Keratinocyte (primary cell): ENCODE measurements around the gene ZNF653. TPM values are rescaled to one million over a fixed set of nuclear protein-coding genes. Genes with fewer than 3 reads are reported as not detected.

Experiments
- DNase-seq: peaks from one replicate; pipeline ENCODE4 v3.0.0-alpha.2; 2011; ENCODE audit warnings: low read depth, missing footprints, low spot score
- FAIRE-seq: peaks from 2 replicates; lab custom pipeline; 2011; peaks lifted over from hg19 to GRCh38; lab: Jason Lieb, UNC
- H2AFZ ChIP-seq: 2 replicates; pipeline ENCODE4 v1.6.0; 2012; ENCODE audit warnings: low read length, control low read depth, inconsistent platforms; ENCODE audit not compliant: control insufficient read depth
- H3K27ac ChIP-seq: 2 replicates; pipeline ENCODE4 v1.5.1; 2011; ENCODE audit warnings: low read length; ENCODE audit not compliant: control insufficient read depth, insufficient read depth
- H3K27me3 ChIP-seq: 3 replicates; pipeline ENCODE4 v1.6.0; 2011; ENCODE audit warnings: low read length; ENCODE audit not compliant: control insufficient read depth, insufficient read depth; ENCODE audit errors: extremely low read depth
- H3K36me3 ChIP-seq, 2 experiments: 2 replicates in 1 of 2; 3 replicates in 1 of 2; pipeline ENCODE4 v1.5.1; 2011; ENCODE audit warnings: low read length in 2 of 2, mild to moderate bottlenecking in 1 of 2; ENCODE audit not compliant: control insufficient read depth in 2 of 2, insufficient read depth in 2 of 2; ENCODE audit errors: extremely low read depth in 1 of 2
- H3K4me1 ChIP-seq: 3 replicates; pipeline ENCODE4 v1.5.1; 2011; ENCODE audit warnings: low read length; ENCODE audit not compliant: control insufficient read depth, insufficient read depth; ENCODE audit errors: extremely low read depth
- H3K4me2 ChIP-seq: 3 replicates; pipeline ENCODE4 v1.6.0; 2011; ENCODE audit warnings: low read depth, low read length; ENCODE audit not compliant: control insufficient read depth, insufficient read depth; ENCODE audit errors: extremely low read depth
- H3K4me3 ChIP-seq, 3 experiments: fragments of 200-600 bp in 1 of 3; sonication (generic) in 1 of 3; 2 replicates in 2 of 3; 3 replicates in 1 of 3; pipeline ENCODE4 v1.5.1; 2011 to 2016; ENCODE audit warnings: low read length in 3 of 3, mild to moderate bottlenecking in 3 of 3, control low read depth in 2 of 3, inconsistent platforms in 1 of 3, low read depth in 1 of 3, mixed read lengths in 1 of 3, mixed run types in 1 of 3, moderate library complexity in 1 of 3; ENCODE audit not compliant: control insufficient read depth in 2 of 3, insufficient read depth in 2 of 3; ENCODE audit errors: extremely low read depth in 1 of 3
- H3K79me2 ChIP-seq: 2 replicates; pipeline ENCODE4 v1.6.0; 2012; ENCODE audit warnings: low read length; ENCODE audit not compliant: control insufficient read depth, insufficient read depth
- H3K9ac ChIP-seq: 3 replicates; pipeline ENCODE4 v1.6.0; 2011; ENCODE audit warnings: low read length; ENCODE audit not compliant: control insufficient read depth, insufficient read depth; ENCODE audit errors: extremely low read depth
- H3K9me1 ChIP-seq: 3 replicates; pipeline ENCODE4 v1.6.0; 2011; ENCODE audit warnings: low read length; ENCODE audit not compliant: control insufficient read depth, insufficient read depth; ENCODE audit errors: extremely low read depth
- H3K9me3 ChIP-seq: 2 replicates; pipeline ENCODE4 v1.5.1; 2012; ENCODE audit warnings: low read depth, low read length; ENCODE audit not compliant: control insufficient read depth
- H4K20me1 ChIP-seq: 3 replicates; pipeline ENCODE4 v1.6.0; 2011; ENCODE audit warnings: low read length; ENCODE audit not compliant: control insufficient read depth, insufficient read depth; ENCODE audit errors: extremely low read depth
- EZH2 ChIP-seq: IDR thresholded peaks from one replicate; pipeline ENCODE4 v1.6.1; 2012; ENCODE audit warnings: inconsistent platforms, mild to moderate bottlenecking, low read length, moderate library complexity
- dilution Hi-C: fragments of 300-500 bp; cut with MboI; formaldehyde crosslinking; loops from one replicate; pipeline ENCODE4 v1.7.0; 2020; ENCODE audit warnings: low sequenced_read_pairs; ENCODE audit not compliant: extremely low pct_ligation_motif_present
- polyA plus RNA-seq, 5 experiments: library from polyadenylated mRNA; depleted of rRNA in 3 of 5; stranded (reverse) in 3 of 5; stranded (forward) in 1 of 5; unstranded in 1 of 5; fragments of >200 nt; gene quantifications; 1 replicate in 1 of 5; 2 replicates in 3 of 5; 3 replicates in 1 of 5; pipeline versions ENCODE4 v1.2.1 to v1.2.3, GENCODE V29; 2011 to 2012; ENCODE audit warnings: missing spikeins in 2 of 5, low read depth in 1 of 5, low replicate concordance in 1 of 5
- TF ChIP-seq, protein P1 (sequence below), 3 experiments: IDR thresholded peaks in 1 of 3; conservative IDR thresholded peaks in 1 of 3; optimal IDR thresholded peaks in 1 of 3; 2 replicates in 2 of 3; 3 replicates in 1 of 3; pipeline versions ENCODE3 to v1.5.1; 2011; ENCODE audit warnings: low read length in 3 of 3, mild to moderate bottlenecking in 3 of 3, moderate library complexity in 2 of 3, control low read depth in 1 of 3, inconsistent platforms in 1 of 3; ENCODE audit not compliant: insufficient read depth in 2 of 3; ENCODE audit errors: extremely low read depth in 1 of 3

ZNF653 gene
- polyA plus RNA-seq, 1 donor (not counting 4 experiments of a cell fraction or from before 2014, with no cell fraction given): 3.8 TPM

DNA sequence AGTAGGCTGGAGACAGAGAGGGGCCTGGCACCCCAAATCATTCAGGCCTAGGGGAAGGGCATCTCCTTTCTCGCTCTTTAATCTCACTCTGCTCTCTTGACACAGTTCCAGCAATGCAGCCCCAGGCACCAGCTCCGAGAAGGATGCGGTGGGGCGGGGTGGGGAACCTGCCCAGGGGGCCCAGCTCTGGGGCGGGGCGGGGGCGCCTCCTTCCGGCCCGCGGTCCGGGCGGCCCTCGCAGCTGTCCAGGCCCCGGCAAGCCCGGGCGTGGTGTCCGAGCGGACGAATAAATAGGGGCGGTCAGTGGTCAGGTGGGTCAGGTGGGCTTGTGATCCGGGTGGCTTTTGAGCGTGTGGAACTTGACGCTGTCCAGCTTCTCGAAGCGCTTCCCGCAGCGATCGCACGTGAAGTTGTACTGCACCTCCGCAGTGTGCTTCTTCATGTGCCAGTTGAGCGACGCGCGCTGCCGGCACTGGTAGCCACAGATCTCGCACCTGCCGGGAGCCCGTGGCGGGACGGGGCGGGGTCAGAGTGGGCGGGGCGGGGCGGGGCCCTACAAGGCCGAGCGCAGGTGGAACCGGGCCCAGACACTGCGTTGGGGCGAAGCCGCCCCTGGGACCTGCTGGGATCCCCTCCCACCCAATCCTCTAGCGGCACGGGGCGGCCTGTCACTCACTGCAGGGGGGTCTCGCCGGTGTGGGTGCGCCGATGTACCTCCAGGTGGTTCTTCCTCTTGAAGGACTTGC is 22.1 kb downstream of the ZNF653 start:
- TF ChIP-seq EZH2: no peak
- TF ChIP-seq, protein P1, sequence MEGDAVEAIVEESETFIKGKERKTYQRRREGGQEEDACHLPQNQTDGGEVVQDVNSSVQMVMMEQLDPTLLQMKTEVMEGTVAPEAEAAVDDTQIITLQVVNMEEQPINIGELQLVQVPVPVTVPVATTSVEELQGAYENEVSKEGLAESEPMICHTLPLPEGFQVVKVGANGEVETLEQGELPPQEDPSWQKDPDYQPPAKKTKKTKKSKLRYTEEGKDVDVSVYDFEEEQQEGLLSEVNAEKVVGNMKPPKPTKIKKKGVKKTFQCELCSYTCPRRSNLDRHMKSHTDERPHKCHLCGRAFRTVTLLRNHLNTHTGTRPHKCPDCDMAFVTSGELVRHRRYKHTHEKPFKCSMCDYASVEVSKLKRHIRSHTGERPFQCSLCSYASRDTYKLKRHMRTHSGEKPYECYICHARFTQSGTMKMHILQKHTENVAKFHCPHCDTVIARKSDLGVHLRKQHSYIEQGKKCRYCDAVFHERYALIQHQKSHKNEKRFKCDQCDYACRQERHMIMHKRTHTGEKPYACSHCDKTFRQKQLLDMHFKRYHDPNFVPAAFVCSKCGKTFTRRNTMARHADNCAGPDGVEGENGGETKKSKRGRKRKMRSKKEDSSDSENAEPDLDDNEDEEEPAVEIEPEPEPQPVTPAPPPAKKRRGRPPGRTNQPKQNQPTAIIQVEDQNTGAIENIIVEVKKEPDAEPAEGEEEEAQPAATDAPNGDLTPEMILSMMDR (optimal IDR thresholded peaks at IDR 0.05 in 1 of 3, IDR thresholded peaks at IDR 0.05 in 1 of 3, conservative IDR thresholded peaks at IDR 0.05 in 1 of 3; ENCODE audit: extremely low read depth in 1 of 3, insufficient read depth in 2 of 3, low read length in 3 of 3): no peak
- H3K27me3 ChIP-seq: peaks cover 33% of the 10 kb centered on the region
- peaks cover 2% of the 10 kb centered on the region for H3K4me1 ChIP-seq
- H3K9me1 ChIP-seq: no peaks in the 10 kb centered on the region
- no peaks in the 10 kb centered on the region for H4K20me1 ChIP-seq
- H2AFZ ChIP-seq: no peak overlapping the region
- H3K27ac ChIP-seq: no peak overlapping the region
- dilution Hi-C loops: no loop called here
- H3K79me2 ChIP-seq: no peaks in the 10 kb centered on the region
- no peaks in the 10 kb centered on the region for H3K9me3 ChIP-seq
- H3K4me2 ChIP-seq: no peak overlapping the region
- DNase-seq (no peak), FAIRE-seq (no peak)
- H3K36me3 ChIP-seq: no peaks in the 10 kb centered on the region
- H3K4me3 ChIP-seq: no peak overlapping the region
- no peak overlapping the region for H3K9ac ChIP-seq

DNA sequence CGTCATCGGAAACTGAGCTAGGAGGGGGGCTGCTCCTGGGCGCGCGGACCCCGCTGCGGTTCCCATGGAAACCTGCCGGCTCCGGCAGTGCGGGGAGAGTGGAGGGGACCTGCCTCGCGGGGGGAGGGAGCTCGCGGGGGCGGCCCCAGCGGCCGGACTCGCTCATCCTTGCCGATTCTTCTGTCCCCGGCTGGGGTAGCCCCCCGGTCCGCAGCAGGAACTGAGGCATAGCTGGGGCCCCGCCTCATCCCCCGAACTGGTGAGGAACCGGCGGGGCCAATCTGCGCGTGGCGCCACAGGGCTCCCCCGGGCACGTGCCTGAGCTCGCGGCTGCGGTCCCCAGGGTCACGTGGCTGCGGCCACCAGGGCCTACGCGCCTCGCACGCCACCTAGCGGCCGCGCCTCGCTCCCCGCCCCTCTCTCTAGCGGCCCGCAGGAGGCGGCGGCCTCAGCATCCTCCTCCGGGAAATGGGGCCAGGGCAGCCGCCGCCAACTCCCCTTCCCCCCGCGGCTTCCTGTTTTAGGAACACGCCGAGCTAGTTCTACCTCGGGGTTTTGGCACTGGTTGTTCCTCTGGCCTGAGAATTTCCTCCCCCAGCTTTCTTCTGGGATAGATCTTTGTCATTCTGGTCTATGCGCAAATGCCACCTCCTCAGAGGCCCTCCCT is 23.1 kb downstream of the ZNF653 start:
- no peaks in the 10 kb centered on the region for H3K9me3 ChIP-seq
- dilution Hi-C loops: no loop called here
- peaks cover 2% of the 10 kb centered on the region for H3K4me1 ChIP-seq
- TF ChIP-seq EZH2: no peak
- TF ChIP-seq, protein P1 (optimal IDR thresholded peaks at IDR 0.05 in 1 of 3, IDR thresholded peaks at IDR 0.05 in 1 of 3, conservative IDR thresholded peaks at IDR 0.05 in 1 of 3; ENCODE audit: extremely low read depth in 1 of 3, insufficient read depth in 2 of 3, low read length in 3 of 3): peak; percentile 49 to 98 (median 89)
- peak overlapping the region in 2 of 3 experiments; percentile 33 to 40 for H3K4me3 ChIP-seq
- peaks cover 2% of the 10 kb centered on the region for H4K20me1 ChIP-seq
- H3K9ac ChIP-seq: no peak overlapping the region
- H3K4me2 ChIP-seq: peak overlapping the region; percentile 32
- H3K27ac ChIP-seq: no peak overlapping the region
- H3K79me2 ChIP-seq: no peaks in the 10 kb centered on the region
- no peak for FAIRE-seq
- no peak for DNase-seq
- no peaks in the 10 kb centered on the region for H3K36me3 ChIP-seq
- H3K27me3 ChIP-seq: peaks cover 41% of the 10 kb centered on the region
- no peaks in the 10 kb centered on the region for H3K9me1 ChIP-seq
- H2AFZ ChIP-seq: no peak overlapping the region
